Measurements from ENCODE around the gene XAB2.

DNA sequence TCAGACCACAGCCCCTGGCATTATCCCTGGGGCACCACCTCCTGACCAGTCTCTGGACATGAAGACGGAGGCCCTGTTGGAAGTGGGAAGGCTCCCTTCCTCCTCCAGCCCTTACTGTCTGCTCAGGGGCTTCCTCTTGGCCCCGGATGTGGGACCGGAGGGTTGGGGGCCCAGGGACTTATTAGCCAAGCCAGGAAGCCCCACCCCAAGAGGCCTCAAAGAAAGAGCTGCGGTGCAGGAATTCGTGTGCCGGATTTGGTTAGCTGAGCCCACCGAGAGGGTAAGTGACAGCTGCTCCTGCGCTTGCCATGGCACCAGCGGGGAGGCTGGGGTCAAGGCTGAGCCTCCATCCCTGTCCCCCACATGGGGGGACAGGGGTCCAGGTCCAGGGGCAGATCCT is 39.5 kb upstream of the XAB2 start, which contains the start of gene RETN:
- TF ChIP-seq JUN (IDR thresholded peaks at IDR 0.05; ENCODE audit: borderline replicate concordance, insufficient read depth, insufficient read length, low read depth) (no peak), FOS (IDR thresholded peaks at IDR 0.05; ENCODE audit: borderline replicate concordance, insufficient read depth, low read length) (no peak), POLR2A (IDR thresholded peaks at IDR 0.05; ENCODE audit: low read depth, low read length) (no peak), POLR2AphosphoS5 (IDR thresholded peaks at IDR 0.05; ENCODE audit: insufficient read depth, low read depth, low read length) (no peak), EZH2 (IDR thresholded peaks at IDR 0.05; ENCODE audit: borderline replicate concordance, low read depth, low read length, severe bottlenecking) (no peak), MYC (IDR thresholded peaks at IDR 0.05; ENCODE audit: low read depth, low read length) (no peak), GATA2 (IDR thresholded peaks at IDR 0.05; ENCODE audit: insufficient read depth, insufficient read length, low read depth, low read length) (no peak)
- TF ChIP-seq, protein P1, sequence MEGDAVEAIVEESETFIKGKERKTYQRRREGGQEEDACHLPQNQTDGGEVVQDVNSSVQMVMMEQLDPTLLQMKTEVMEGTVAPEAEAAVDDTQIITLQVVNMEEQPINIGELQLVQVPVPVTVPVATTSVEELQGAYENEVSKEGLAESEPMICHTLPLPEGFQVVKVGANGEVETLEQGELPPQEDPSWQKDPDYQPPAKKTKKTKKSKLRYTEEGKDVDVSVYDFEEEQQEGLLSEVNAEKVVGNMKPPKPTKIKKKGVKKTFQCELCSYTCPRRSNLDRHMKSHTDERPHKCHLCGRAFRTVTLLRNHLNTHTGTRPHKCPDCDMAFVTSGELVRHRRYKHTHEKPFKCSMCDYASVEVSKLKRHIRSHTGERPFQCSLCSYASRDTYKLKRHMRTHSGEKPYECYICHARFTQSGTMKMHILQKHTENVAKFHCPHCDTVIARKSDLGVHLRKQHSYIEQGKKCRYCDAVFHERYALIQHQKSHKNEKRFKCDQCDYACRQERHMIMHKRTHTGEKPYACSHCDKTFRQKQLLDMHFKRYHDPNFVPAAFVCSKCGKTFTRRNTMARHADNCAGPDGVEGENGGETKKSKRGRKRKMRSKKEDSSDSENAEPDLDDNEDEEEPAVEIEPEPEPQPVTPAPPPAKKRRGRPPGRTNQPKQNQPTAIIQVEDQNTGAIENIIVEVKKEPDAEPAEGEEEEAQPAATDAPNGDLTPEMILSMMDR (IDR thresholded peaks at IDR 0.05; ENCODE audit: extremely low read depth in 1 of 2, insufficient read depth in 1 of 2, low read depth in 1 of 2, low read length in 2 of 2): no peak
- TF ChIP-seq, protein P2, sequence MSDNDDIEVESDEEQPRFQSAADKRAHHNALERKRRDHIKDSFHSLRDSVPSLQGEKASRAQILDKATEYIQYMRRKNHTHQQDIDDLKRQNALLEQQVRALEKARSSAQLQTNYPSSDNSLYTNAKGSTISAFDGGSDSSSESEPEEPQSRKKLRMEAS (IDR thresholded peaks at IDR 0.05; ENCODE audit: insufficient read depth, insufficient read length): no peak

Data from endothelial cell of umbilical vein (primary cell).